GM08714 (cell line): Measurements from ENCODE around the gene MCOLN3.

Source experiments
- H3K4me3 ChIP-seq: fragments of 200-500 bp; sonication (Bioruptor generic); 2 replicates; pipeline ENCODE4 v1.5.1; 2014; ENCODE audit warnings: mild to moderate bottlenecking, low read length, inconsistent platforms
- ZNF274 ChIP-seq: IDR thresholded peaks from 2 replicates; pipeline ENCODE4 v1.6.1; 2012; ENCODE audit warnings: mild to moderate bottlenecking, low read depth, low read length

The MCOLN3 gene, protein sequence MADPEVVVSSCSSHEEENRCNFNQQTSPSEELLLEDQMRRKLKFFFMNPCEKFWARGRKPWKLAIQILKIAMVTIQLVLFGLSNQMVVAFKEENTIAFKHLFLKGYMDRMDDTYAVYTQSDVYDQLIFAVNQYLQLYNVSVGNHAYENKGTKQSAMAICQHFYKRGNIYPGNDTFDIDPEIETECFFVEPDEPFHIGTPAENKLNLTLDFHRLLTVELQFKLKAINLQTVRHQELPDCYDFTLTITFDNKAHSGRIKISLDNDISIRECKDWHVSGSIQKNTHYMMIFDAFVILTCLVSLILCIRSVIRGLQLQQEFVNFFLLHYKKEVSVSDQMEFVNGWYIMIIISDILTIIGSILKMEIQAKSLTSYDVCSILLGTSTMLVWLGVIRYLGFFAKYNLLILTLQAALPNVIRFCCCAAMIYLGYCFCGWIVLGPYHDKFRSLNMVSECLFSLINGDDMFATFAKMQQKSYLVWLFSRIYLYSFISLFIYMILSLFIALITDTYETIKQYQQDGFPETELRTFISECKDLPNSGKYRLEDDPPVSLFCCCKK

DNA sequence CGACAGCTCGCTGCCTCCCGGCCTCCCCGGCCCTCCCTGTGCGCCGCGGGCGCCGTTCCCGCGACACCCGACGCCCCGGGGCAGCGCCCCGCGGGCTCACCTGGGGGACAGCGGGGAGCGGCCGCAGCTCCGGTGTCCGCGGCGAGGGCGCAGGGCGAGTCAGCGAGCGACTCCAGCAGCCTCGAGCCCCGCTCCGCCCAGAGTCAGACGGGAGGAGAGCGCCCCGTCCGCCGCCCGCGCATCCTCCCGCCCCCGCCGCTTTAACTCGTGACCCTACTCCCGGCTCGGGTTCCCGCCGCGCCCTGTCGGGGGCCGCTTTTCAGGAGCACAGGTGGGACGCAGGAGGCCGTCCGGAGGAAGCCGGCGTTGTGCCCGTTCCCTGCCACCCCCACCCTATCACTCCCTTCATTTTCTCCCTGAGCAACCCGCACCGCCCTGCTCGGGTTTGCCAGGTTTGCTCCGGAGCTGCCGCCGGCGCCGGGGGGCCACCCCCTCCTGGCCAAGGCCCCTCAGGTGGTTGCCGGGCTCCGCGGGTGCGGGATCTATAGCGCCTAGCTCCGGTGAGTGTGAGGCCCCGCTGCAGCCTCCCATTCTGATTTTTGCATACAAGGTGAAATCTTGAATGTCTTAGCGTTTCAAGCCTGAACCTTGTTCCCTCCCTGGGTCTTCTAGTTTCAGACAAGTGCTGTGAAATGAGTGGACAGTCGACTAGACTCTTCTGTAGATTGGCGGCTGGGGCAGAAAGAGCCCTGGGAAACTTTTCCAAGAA lies at the start of gene MCOLN3:
MCOLN3 (minus strand) TSS at position 205 of the 769 bp plus-strand sequence. CDS start 3,140 bp downstream, outside the sequence.
- peak within 1 kb of the TSS; percentile 65 for H3K4me3 ChIP-seq
- TF ChIP-seq ZNF274, result no peak

DNA sequence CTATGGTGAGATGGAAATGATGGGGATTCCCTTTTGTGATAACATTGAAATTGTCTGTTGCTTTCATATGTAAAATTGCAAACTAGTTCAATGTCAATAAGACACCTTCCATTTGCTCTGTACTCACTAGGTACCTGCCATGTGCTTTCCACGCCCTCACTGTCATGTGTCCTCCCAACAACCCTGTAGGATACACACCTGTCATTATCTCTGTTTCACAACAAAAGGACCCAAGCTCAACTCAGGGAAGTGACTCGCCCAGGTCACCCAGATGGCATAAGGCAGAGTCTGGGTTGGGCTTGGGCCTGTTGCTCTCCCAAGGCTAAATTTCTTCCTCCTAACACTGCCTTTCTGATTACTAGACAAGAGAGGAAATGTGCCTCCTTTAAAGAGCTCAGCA lies 45.3 kb upstream of the MCOLN3 start:
- H3K4me3 ChIP-seq, result no peak overlapping the region
- no peak for TF ChIP-seq ZNF274

DNA sequence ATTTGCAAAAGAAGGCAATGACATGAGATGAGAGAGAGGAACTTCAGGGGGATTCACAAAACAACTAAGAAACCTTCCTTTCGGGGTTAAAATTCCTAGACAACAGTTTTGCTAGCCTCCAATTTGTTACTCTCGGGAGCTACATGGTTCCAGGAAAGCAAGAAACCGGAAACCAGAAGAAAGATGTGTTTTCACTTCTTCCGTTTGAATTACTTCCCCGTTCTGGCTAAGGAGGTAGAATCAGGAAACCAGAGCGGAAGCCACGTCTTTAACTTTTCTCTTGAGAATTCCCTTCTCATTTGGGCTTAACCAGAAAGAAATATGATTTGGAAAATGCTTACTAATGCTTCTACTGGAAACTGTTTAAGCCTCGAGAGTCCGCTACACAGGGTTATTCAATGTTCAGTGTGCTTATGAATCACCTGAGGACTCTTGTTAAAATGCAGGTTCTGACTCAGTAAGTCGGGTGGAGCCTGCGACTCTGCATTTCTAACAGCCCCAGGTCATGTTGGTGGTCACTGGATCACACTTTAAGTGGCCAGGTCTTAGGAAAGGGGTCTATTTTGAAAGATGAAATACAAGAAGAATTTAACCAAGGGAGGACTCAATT lies 43.5 kb upstream of the MCOLN3 start:
- no peak for TF ChIP-seq ZNF274
- H3K4me3 ChIP-seq, result peak overlapping the region; percentile 36; the same call in 1 of the 2 replicates

DNA sequence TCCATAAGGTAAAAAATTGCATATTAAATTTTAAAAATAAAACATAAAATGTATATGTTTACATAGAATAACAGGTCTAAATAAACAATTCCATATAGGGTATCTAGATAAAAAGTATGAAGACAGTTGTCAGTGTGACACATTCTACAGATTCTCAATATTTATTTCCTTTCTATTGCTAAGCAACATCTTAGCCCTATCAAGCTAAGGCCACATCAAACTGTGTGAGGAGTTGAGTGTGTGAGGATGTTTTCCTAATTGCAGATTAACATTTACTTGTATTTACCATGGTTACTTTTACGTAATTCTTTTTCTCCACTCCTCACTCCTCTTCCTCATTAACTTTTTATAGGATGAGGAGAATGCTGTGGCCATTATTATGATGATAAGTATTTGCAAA lies 41.9 kb upstream of the MCOLN3 start:
- no peak overlapping the region for H3K4me3 ChIP-seq
- no peak for TF ChIP-seq ZNF274

DNA sequence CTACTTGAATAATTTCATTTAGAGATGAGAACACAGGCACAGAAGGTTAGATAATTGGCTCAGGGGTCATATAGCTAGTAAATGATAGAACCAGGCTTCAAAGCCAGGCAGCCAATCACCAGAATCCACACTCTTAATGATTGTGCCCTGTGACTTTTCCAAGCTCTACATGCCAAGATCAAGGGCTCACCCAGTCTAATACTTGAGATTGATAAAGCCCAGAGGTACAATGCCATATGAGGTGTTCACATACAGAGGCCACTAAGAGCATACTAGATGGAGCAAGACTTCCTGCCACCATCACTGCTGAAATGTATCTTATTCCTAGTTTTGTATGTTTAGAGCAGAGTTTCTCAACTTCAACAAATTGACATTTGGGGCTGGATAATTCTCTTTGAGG lies 40.9 kb upstream of the MCOLN3 start:
- TF ChIP-seq ZNF274, result no peak
- H3K4me3 ChIP-seq, result no peak overlapping the region

DNA sequence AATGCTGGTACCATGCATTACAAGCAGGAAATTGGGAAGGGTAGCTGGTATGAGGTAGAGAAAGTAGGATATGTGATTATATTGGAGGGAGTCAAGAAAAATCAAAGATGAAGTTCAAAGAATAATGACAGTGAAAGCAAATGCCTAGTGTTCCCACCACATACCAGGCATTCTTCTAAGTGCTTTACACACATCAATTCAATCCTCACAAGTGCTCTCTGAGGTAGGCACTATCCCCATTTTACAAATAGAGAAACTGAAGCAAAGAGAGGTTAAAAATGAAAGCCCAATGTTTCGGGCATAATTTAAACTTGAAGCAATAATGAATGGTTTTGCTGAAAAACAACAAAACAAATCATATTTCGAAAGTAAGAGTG lies 40.1 kb upstream of the MCOLN3 start:
- TF ChIP-seq ZNF274, result no peak
- H3K4me3 ChIP-seq, result no peak overlapping the region

- no peak overlapping the region for H3K4me3 ChIP-seq
- no peak for TF ChIP-seq ZNF274
Measured at GRCh38 chr1:85087659-85088407, 39.5 kb upstream of the MCOLN3 start.

- no peak overlapping the region for H3K4me3 ChIP-seq
- TF ChIP-seq ZNF274, result no peak
Measured at GRCh38 chr1:85085417-85085816, 37.1 kb upstream of the MCOLN3 start.

- H3K4me3 ChIP-seq, result no peak overlapping the region
- no peak for TF ChIP-seq ZNF274
Measured at GRCh38 chr1:85078903-85079302, 30.6 kb upstream of the MCOLN3 start.

DNA sequence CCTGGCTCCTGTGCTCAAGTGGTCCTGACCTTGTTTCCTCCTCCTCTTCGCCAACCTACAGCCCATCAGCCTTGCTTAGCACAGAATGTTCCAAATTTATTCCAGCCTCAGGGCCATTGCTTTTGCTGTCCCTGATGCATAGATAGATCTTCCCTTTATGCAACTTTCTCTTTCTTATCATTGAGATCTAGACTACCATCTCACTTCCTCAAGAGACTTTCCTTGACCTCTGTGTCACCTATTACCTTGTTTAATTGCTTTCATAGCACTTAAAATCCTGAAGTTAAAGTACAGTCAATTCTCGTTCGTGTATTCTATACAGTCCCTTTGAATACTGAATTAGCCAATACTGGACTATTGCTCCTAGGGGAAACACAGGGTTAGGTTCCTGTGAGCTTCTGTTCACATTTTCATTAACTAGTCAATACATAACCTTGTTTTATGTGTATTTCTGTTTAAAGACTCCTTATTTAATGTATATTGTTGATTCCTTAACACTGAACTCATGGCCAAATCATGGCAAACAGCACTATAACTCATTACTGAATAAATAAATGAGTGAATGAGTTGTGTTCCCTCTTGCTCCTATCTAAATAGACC lies 26.2 kb upstream of the MCOLN3 start:
- TF ChIP-seq ZNF274, result no peak
- H3K4me3 ChIP-seq, result no peak overlapping the region

- TF ChIP-seq ZNF274, result no peak
- no peak overlapping the region for H3K4me3 ChIP-seq
Measured at GRCh38 chr1:85070972-85071492, 22.7 kb upstream of the MCOLN3 start.

GRCh38 chr1:85068846-85069245 lies 20.5 kb upstream of the MCOLN3 start:
- TF ChIP-seq ZNF274, result no peak
- H3K4me3 ChIP-seq, result no peak overlapping the region

DNA sequence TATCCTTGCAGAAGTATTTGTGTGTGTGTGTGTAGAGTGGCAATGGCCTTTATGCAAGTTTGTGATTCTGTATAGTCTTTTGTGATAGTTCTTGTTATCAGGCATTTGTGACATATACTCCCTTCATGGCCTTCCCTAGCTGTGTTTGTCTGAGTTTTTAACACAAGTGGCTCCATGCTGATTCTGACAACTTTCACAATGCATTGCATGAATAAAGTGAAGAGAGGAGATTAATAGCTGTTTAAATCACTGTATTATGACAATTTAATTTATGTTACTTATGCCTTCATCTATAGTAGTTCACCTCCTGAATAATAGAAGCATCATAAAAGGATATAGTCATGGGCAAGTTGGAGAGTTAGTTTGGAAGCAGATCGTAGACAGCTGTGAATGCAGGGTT lies 17.2 kb upstream of the MCOLN3 start:
- no peak for TF ChIP-seq ZNF274
- H3K4me3 ChIP-seq, result no peak overlapping the region

DNA sequence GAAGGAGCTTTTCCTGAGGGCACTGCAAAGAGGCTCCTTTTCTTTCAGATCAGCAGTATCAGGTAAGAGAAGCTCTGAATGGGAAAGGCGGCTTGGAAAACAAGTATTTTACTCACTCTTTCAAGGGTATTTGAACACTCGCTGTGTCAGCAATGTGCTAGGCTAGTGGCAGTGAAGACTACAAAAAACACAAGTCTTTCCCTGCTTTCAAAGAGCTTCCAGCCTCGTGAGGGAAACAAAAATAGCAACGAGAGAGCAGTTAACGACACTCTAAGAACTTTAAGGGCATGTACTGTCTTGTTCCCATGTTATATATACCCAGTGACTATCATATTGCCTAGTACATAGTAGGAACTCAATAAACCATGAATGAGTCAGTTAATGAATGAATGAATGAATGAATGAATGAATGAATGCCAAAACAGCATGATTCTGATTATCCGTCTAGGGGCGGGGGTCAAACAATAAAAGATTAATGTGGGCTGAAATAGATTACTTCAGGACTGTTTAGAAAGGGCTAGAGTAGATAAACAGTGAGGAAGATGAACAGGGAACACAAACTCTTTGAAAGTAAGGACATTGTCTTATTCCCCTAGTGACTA lies 14.2 kb upstream of the MCOLN3 start:
- TF ChIP-seq ZNF274, result no peak
- peak overlapping the region; percentile 45; the same call in 1 of the 2 replicates for H3K4me3 ChIP-seq
